PC-3 (cell line): ENCODE data around the gene TAS1R3. TPM values are rescaled to one million over a fixed set of nuclear protein-coding genes. Genes with fewer than 3 reads are reported as not detected.

Source experiments
- ATAC-seq: fragments of 200-7000 bp; cut with Tn5 transposase; 2 replicates; pipeline ENCODE4 v1.9.1; 2020; ENCODE audit warnings: mild to moderate bottlenecking, moderate library complexity
- BruUV-seq: library from RNA; stranded (reverse); fragments of 400-500 nt; replicated peaks from 2 replicates; lab custom pipeline; 2021; lab: Mats Ljungman, UMichigan
- CTCF ChIA-PET: fragments of 300-600 bp; sonication (Branson Sonifier 250); formaldehyde crosslinking; loops from one replicate; lab custom pipeline; 2022; ENCODE audit warnings: antibody characterized with exemption; lab: Charles Lee
- POLR2A ChIA-PET: fragments of 300-600 bp; sonication (Branson Sonifier 250); formaldehyde crosslinking; loops from one replicate; lab custom pipeline; 2022; ENCODE audit warnings: antibody characterized with exemption; ENCODE audit not compliant: unreplicated experiment; lab: Charles Lee
- DNase-seq: peaks from one replicate; pipeline ENCODE4 v3.0.0-alpha.2; 2015
- H2AFZ ChIP-seq: fragments of 300-600 bp; sonication (generic); 2 replicates; pipeline ENCODE4 v1.6.0; 2016; ENCODE audit warnings: antibody characterized with exemption, low read length
- H3F3A ChIP-seq: fragments of 300-600 bp; sonication (generic); one replicate; pipeline ENCODE4 v1.6.0; 2017; ENCODE audit warnings: antibody characterized with exemption, low read length, control low read depth, mild to moderate bottlenecking; ENCODE audit not compliant: unreplicated experiment
- H3K27ac ChIP-seq: fragments of 300-600 bp; sonication (generic); 2 replicates; pipeline ENCODE4 v1.5.1; 2016; ENCODE audit warnings: mild to moderate bottlenecking, low read length
- H3K27me3 ChIP-seq: fragments of 300-600 bp; sonication (generic); 2 replicates; pipeline ENCODE4 v1.6.1; 2016; ENCODE audit warnings: low read length, mixed read lengths
- H3K36me3 ChIP-seq: fragments of 300-600 bp; sonication (generic); 2 replicates; pipeline ENCODE4 v1.6.1; 2016; ENCODE audit warnings: low read depth, mixed run types, low read length, mixed read lengths
- H3K4me1 ChIP-seq: fragments of 300-600 bp; sonication (generic); 2 replicates; pipeline ENCODE4 v1.5.1; 2016; ENCODE audit warnings: low read length; ENCODE audit not compliant: insufficient read depth
- H3K4me2 ChIP-seq: fragments of 300-600 bp; sonication (generic); 2 replicates; pipeline ENCODE4 v1.6.0; 2016; ENCODE audit warnings: low read length
- H3K4me3 ChIP-seq: fragments of 300-600 bp; sonication (generic); 2 replicates; pipeline ENCODE4 v1.5.1; 2016; ENCODE audit warnings: mild to moderate bottlenecking, low read length, mixed read lengths
- H3K79me2 ChIP-seq: fragments of 300-600 bp; sonication (generic); 2 replicates; pipeline ENCODE4 v1.6.1; 2017; ENCODE audit warnings: low read length, mixed read lengths
- H3K9ac ChIP-seq: fragments of 300-600 bp; sonication (generic); 2 replicates; pipeline ENCODE4 v1.6.0; 2016; ENCODE audit warnings: mild to moderate bottlenecking, low read length
- H3K9me2 ChIP-seq: fragments of 300-600 bp; sonication (generic); replicated peaks from 2 replicates; pipeline ENCODE4 v1.6.1; 2016; ENCODE audit warnings: mixed run types, low read length, mixed read lengths
- H3K9me3 ChIP-seq: fragments of 300-600 bp; sonication (generic); 2 replicates; pipeline ENCODE4 v1.6.1; 2016; ENCODE audit warnings: low read length, mixed read lengths
- H4K20me1 ChIP-seq: fragments of 300-600 bp; sonication (generic); 2 replicates; pipeline ENCODE4 v1.6.1; 2016; ENCODE audit warnings: low read length, mixed read lengths
- EZH2 ChIP-seq: fragments of 300-600 bp; sonication (generic); IDR thresholded peaks from one replicate; pipeline ENCODE4 v1.6.1; 2017; ENCODE audit warnings: antibody characterized with exemption, mild to moderate bottlenecking, low read length; ENCODE audit not compliant: unreplicated experiment
- EZH2phosphoT487 ChIP-seq: fragments of 300-600 bp; sonication (generic); IDR thresholded peaks from 2 replicates; pipeline ENCODE4 v1.6.1; 2018; ENCODE audit warnings: mild to moderate bottlenecking, antibody characterized with exemption, low read length, borderline replicate concordance
- intact Hi-C: fragments of 100-400 bp; cut with micrococcal nuclease; formaldehyde crosslinking; loops from 2 replicates; pipeline ENCODE4 v1.9.0; 2023
- total RNA-seq: library from RNA; depleted of rRNA; stranded (reverse); fragments of >200 nt; gene quantifications from 2 replicates; pipeline ENCODE4 v1.2.3, GENCODE V29; 2014
- TF ChIP-seq, protein P1 (sequence below): fragments of 300-600 bp; sonication (generic); conservative IDR thresholded peaks from 2 replicates; pipeline ENCODE4 v1.5.1; 2017; ENCODE audit warnings: antibody characterized with exemption, low read depth, mild to moderate bottlenecking, low read length

Gene TAS1R3
- total RNA-seq, 1 experiment from 2014 or later: 1.9 TPM

GRCh38 chr1:1333551-1334241 is 2.6 kb downstream of the TAS1R3 start:
- Histone ChIP-seq H3K36me3 (peaks cover 27% of the 10 kb centered on the region), H3F3A (no peaks in the 10 kb centered on the region), H3K9me3 (no peaks in the 10 kb centered on the region), H3K27me3 (no peaks in the 10 kb centered on the region), H3K79me2 (no peaks in the 10 kb centered on the region), H4K20me1 (peaks cover 5% of the 10 kb centered on the region; the same call in 1 of the 2 replicates), H3K4me3 (no peak overlapping the region), H3K9ac (no peak overlapping the region), H2AFZ (no peak overlapping the region), H3K4me1 (peaks cover 36% of the 10 kb centered on the region), H3K27ac (no peak overlapping the region), H3K9me2 (no peaks in the 10 kb centered on the region), H3K4me2 (no peak overlapping the region)
- ChIA-PET CTCF (no interaction called here), POLR2A (interaction anchor here (0.7 kb wide), 1 partner anchor 25 kb away, joined by 4 read pairs; no protein-coding TSS in a partner anchor)
- TF ChIP-seq EZH2 (no peak), EZH2phosphoT487 (no peak)
- TF ChIP-seq, protein P1, sequence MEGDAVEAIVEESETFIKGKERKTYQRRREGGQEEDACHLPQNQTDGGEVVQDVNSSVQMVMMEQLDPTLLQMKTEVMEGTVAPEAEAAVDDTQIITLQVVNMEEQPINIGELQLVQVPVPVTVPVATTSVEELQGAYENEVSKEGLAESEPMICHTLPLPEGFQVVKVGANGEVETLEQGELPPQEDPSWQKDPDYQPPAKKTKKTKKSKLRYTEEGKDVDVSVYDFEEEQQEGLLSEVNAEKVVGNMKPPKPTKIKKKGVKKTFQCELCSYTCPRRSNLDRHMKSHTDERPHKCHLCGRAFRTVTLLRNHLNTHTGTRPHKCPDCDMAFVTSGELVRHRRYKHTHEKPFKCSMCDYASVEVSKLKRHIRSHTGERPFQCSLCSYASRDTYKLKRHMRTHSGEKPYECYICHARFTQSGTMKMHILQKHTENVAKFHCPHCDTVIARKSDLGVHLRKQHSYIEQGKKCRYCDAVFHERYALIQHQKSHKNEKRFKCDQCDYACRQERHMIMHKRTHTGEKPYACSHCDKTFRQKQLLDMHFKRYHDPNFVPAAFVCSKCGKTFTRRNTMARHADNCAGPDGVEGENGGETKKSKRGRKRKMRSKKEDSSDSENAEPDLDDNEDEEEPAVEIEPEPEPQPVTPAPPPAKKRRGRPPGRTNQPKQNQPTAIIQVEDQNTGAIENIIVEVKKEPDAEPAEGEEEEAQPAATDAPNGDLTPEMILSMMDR: no peak
- DNase-seq (no peak), ATAC-seq (peak; percentile 2)
- no TSS peak for BruUV-seq
- intact Hi-C loops: no loop called here

DNA sequence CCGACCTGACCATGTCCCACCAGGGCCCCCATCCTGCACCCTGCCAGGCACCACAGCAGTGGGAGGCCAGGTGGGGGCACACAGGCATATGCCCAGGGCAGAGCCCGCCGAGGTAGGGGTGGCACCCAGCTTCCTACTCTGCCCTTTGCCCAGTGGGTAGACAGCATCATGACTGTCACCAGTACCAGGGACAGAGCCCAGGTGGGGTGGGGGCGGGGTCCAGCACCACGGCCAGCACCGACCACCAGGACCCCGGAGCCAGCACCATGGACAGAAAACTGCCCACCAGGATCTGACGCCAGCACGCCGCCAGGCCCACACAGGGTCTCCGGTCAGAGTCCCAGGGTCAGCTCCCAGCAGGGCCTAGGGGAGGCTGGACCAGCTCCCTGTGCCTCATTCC is 3.8 kb downstream of the TAS1R3 start:
- H3K9ac ChIP-seq: no peak overlapping the region
- no peak overlapping the region for H3K4me3 ChIP-seq
- H3K27me3 ChIP-seq: no peaks in the 10 kb centered on the region
- H3F3A ChIP-seq: no peaks in the 10 kb centered on the region
- H3K4me1 ChIP-seq: peaks cover 36% of the 10 kb centered on the region
- BruUV-seq: no TSS peak
- H4K20me1 ChIP-seq: peaks cover 5% of the 10 kb centered on the region; the same call in 1 of the 2 replicates
- no peaks in the 10 kb centered on the region for H3K9me3 ChIP-seq
- CTCF ChIA-PET: interaction anchor here (0.5 kb wide), 1 partner anchor 138 kb away, joined by 9 read pairs; no protein-coding TSS in a partner anchor
- POLR2A ChIA-PET: no interaction called here
- H3K79me2 ChIP-seq: no peaks in the 10 kb centered on the region; the same call in 1 of the 2 replicates
- DNase-seq: no peak
- peaks cover 32% of the 10 kb centered on the region for H3K36me3 ChIP-seq
- intact Hi-C loops: no loop called here
- no peak for TF ChIP-seq EZH2phosphoT487
- TF ChIP-seq, protein P1: no peak
- no peak for TF ChIP-seq EZH2
- no peak overlapping the region for H2AFZ ChIP-seq
- H3K9me2 ChIP-seq: no peaks in the 10 kb centered on the region
- ATAC-seq: no peak
- no peak overlapping the region for H3K4me2 ChIP-seq
- no peak overlapping the region for H3K27ac ChIP-seq

DNA sequence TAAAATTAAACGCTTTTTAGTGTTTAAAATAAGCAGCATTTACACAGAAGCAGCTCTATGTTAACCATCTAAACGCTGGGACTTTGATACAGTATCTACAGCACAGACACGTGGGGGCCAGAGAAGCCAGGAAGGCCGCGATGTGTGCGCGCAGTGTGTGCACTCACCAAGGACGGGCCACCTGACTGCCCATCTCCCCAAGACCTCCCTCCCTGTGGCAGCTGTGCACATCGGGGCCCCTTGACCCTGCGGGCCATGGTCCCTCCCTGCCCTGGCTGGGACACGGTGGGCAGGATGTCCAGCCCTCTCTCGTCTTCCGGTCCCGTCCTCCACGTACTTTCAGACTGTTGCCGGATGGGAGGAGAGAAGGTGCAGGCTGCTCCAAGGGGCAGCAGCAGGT is 4.2 kb downstream of the TAS1R3 start:
- H3K4me3 ChIP-seq: no peak overlapping the region
- peaks cover 37% of the 10 kb centered on the region for H3K36me3 ChIP-seq
- TSS peak; percentile 32 for BruUV-seq
- H3K79me2 ChIP-seq: no peaks in the 10 kb centered on the region; the same call in 1 of the 2 replicates
- no peak overlapping the region for H3K9ac ChIP-seq
- H3K4me2 ChIP-seq: no peak overlapping the region
- no peak overlapping the region for H2AFZ ChIP-seq
- TF ChIP-seq EZH2: no peak
- no peak for TF ChIP-seq EZH2phosphoT487
- TF ChIP-seq, protein P1: no peak
- peaks cover 5% of the 10 kb centered on the region; the same call in 1 of the 2 replicates for H4K20me1 ChIP-seq
- CTCF ChIA-PET: no interaction called here
- DNase-seq: no peak
- H3F3A ChIP-seq: no peaks in the 10 kb centered on the region
- ATAC-seq: no peak
- intact Hi-C loops: no loop called here
- no peaks in the 10 kb centered on the region for H3K27me3 ChIP-seq
- H3K9me2 ChIP-seq: no peaks in the 10 kb centered on the region
- H3K27ac ChIP-seq: no peak overlapping the region
- H3K9me3 ChIP-seq: no peaks in the 10 kb centered on the region
- H3K4me1 ChIP-seq: peaks cover 32% of the 10 kb centered on the region
- POLR2A ChIA-PET: no interaction called here
